AG04449 (cell line): Measurements from ENCODE around the gene PASK.

Source experiments
- CTCF ChIA-PET: fragments of 350-600 bp; formaldehyde crosslinking; extraction: SDS; loops from one replicate; lab custom pipeline; 2021; ENCODE audit warnings: antibody characterized with exemption; lab: Yijun Ruan, JAX
- POLR2A ChIA-PET: fragments of 400-600, 350-600 bp; formaldehyde crosslinking; extraction: SDS; loops from one replicate; lab custom pipeline; 2020; ENCODE audit warnings: antibody characterized with exemption, inconsistent platforms; lab: Yijun Ruan, JAX
- DNase-seq: peaks from one replicate; pipeline ENCODE4 v3.0.0-alpha.2; 2010; ENCODE audit warnings: low read depth, low spot score
- H3K4me3 ChIP-seq: 2 replicates; pipeline ENCODE4 v1.5.1; 2011; ENCODE audit warnings: low read depth, mild to moderate bottlenecking, control low read depth, low read length
- CTCF ChIP-seq: IDR thresholded peaks from one replicate; pipeline ENCODE4 v1.5.1; 2011; ENCODE audit warnings: mild to moderate bottlenecking, moderate library complexity, low read length, control low read depth, inconsistent platforms; ENCODE audit not compliant: insufficient read depth; ENCODE audit errors: missing control alignments

Gene PASK

GRCh38 chr2:241150660-241151530 is 1.6 kb upstream of the PASK start:
- no peak for DNase-seq
- no peak for TF ChIP-seq CTCF
- ChIA-PET POLR2A (interaction anchor here (0.6 to 1.3 kb wide), 2 partner anchors 49 to 74 kb away, joined by 3 to 4 read pairs; partner anchors contain the start of gene MTERF4), CTCF (interaction anchor here (3.3 kb wide), 1 partner anchor 237 kb away, joined by 14 read pairs; no protein-coding TSS in a partner anchor)
- peak overlapping the region; percentile 91 for H3K4me3 ChIP-seq

- ChIA-PET CTCF (interaction anchor here (1.0 to 3.3 kb wide), 2 partner anchors 8 to 236 kb away, joined by 3 to 14 read pairs; no protein-coding TSS in a partner anchor), POLR2A (interaction anchor here (1.3 kb wide), 1 partner anchor 48 kb away, joined by 4 read pairs; the partner anchor contains the start of gene MTERF4)
- TF ChIP-seq CTCF: peak; percentile 6
- DNase-seq: peak; percentile 41
- H3K4me3 ChIP-seq: peak within 1 kb of the TSS; percentile 91
Observed at GRCh38 chr2:241149925-241150659, 820 bp upstream of the PASK start, which contains the start of gene PPP1R7. TSS of gene PPP1R7 (plus strand) at chr2:241150467. CDS start at chr2:241150496, 29 bp downstream.

GRCh38 chr2:241149675-241149924 is 328 bp upstream of the PASK start:
- CTCF ChIA-PET: interaction anchor here (1.0 to 3.3 kb wide), 2 partner anchors 8 to 236 kb away, joined by 3 to 14 read pairs; no protein-coding TSS in a partner anchor
- H3K4me3 ChIP-seq: peak overlapping the region; percentile 91
- DNase-seq: no peak
- POLR2A ChIA-PET: no interaction called here
- TF ChIP-seq CTCF: no peak

GRCh38 chr2:241148239-241148638 is 1.0 kb downstream of the PASK start:
- POLR2A ChIA-PET: interaction anchor here (0.6 kb wide), 1 partner anchor 90 kb away, joined by 3 read pairs; no protein-coding TSS in a partner anchor
- CTCF ChIA-PET: interaction anchor here (1.3 to 3.3 kb wide), 2 partner anchors 11 to 234 kb away, joined by 3 to 14 read pairs; no protein-coding TSS in a partner anchor
- no peak for DNase-seq
- TF ChIP-seq CTCF: no peak
- peak overlapping the region; percentile 91; the same call in 1 of the 2 replicates for H3K4me3 ChIP-seq

- no peak for DNase-seq
- ChIA-PET POLR2A (no interaction called here), CTCF (no interaction called here)
- no peak overlapping the region for H3K4me3 ChIP-seq
- no peak for TF ChIP-seq CTCF
Observed at GRCh38 chr2:241147336-241147735, 1.9 kb downstream of the PASK start.
